Stimulated activated CD4-positive, alpha-beta T cell treated with anti-CD3 and anti-CD28 coated beads, Interleukin-1b, Interleukin-23, amount 100 ng/mL, for 48 hours (primary cell): ENCODE results near the gene CCDC127.

Experiments used
- DNase-seq: peaks from one replicate; pipeline ENCODE4 v3.0.0-alpha.2; 2020

Gene CCDC127

DNA sequence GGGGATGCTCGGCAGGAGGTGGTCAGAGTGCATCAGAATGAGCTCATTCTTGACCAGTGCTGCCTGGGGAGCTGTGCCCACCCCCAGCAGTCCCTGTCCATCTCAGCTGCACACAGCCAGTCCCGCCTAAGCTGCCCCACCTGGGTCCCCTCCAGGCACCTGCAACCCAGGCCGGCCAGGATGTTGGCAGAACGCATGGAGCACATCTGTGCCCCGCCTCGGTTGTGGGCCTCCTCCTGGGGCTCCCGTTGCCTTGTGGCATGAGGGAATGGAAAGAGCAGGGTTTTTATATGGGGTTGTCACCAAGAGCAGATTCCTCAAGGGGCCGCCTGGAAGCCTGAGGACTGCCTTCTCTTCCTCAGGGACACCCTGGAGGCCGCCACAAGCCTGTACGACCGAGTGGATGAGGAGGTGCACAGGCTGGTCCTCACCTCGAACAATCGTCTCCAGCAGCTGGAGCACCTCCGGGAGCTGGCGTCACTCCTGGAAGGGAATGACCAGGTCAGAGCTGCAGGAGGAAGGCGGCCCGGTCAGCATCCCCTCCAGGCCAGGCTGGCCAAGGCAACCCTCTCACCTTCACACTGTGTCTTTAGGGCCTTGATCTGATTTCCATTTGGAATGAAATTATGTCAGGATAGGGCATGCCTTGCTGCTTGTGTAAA, 61.4 kb downstream of the CCDC127 start:
- no peak for DNase-seq

DNA sequence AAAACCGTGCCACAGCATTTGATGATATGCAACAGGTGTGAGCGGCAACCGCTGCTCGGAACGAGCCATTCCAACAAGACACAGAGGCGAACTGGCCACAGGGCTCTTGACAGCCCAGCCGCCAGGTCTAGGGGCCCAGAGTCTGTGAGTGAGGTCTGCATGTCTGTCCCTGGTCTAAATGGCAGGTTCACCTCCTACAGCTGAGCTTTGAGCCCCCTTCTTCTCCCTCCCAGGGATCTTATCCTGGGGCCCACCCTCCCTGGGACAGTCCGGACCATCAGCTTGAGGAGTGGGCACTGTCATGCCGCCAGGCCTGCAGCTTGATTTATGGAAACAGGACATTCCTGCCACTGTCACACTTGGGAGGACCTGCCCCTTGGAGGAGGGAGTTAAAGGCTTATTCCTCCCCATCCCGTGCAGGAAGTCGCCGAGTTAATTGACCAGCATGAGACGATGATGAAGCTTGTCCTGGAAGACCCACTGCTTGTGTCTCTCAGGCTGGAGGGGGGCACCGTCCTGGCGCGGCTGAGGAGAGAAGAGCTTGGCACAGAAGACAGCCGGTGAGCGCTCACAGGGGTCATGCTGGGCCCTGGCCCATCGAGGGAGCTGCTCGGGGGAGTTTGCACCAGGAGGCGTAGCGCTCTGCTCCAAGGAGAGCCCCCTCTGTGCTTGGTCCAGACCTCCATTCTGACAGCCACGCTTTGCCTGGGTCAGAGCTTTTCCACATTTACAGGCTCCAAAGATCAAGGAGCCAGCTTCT, 62.1 kb downstream of the CCDC127 start:
- no peak for DNase-seq

DNA sequence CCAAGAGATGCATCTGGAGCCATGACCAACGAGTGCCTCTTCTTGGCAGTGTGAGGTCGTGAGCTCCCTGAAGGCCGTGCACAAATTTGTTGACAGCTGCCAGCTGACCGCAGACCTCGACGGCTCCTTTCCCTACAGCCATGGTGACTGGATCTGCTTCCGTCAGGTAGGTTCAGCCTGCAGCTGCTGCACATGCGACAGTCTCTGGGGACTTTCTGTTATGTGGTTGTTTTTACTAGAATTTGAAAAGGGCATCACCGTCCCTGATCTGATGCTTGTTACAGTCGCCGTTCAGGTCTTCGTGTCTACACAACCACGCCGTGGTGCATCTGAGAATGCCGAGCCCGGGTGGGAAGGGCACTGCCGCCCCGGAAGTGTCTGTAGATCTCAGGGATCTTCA, 63.1 kb downstream of the CCDC127 start:
- no peak for DNase-seq

DNA sequence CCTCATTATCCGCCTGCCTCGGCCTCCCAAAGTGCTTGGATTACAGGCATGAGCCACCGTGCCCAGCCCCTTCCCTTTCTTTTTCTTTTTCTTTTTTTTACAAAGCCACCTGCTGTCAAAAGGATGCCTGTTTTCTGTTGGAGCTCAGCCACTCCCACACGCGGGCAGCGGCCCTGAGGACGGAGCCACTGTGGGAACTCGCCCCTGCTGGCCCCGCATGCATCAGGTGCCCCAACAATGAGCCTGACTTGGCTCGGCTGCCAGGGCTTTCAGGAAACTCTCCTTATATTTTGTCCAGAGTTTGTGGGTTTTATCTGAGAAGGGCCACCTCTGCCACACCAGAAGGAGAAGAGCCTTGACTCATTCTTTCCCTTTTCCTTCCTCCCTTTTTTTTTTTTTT, 63.7 kb downstream of the CCDC127 start:
- DNase-seq: no peak

DNA sequence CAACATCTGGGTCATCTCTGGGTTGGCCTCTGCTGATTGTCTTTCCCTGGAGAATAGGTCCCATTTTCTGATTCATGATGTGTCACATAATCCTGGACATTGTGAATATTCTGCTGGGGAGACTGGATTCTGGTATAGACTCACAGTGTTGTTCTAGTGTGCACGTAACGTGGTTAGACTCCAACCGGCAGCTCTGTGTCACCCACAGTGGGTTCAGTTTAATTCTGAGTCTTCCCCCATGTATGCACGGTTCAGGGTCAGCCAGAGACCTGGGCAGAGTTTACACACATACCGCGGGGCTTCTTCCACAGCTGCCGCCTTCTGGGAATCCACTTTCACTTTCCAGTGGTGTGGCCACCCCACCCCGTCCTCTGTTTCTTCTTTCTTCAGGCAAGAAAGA, 64.7 kb downstream of the CCDC127 start:
- no peak for DNase-seq

DNA sequence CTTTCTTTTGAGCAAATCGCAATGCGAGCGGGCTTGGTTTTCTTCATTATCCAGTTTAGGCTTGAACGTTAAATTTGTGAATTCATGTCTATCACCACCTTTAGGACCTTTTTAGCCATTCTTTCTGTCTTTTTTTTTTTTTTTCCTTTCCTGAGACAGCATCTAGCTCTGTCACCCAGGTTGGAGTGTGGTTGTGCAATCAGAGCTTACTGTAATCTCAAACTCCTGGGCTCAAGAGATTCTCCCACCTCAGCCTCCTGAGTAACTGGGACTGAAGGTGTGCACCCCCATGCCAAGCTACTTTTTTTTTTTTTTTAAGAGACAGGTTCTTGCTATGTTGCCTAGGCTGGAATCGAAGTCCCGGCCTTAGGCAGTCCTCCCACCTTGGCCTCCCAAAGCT, 65.9 kb downstream of the CCDC127 start:
- no peak for DNase-seq

DNA sequence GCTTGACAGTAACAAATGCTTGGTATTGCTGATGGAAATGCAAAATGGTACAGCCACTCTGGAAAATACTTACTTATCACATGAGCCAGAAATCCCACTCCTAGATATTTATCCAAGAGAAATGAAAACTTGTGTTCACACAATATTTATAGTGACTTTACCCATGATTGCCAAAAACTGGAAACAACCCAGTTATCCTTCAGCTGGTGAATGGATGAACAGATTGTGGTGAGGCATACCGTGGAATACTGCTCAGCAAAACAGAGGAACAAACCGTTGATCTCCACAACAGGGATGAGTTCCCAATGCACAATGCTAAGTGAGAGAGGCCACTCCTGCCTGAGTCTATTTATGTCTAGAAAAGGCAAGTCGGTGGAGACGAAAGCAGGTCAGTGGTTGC, 67.2 kb downstream of the CCDC127 start:
- no peak for DNase-seq

DNA sequence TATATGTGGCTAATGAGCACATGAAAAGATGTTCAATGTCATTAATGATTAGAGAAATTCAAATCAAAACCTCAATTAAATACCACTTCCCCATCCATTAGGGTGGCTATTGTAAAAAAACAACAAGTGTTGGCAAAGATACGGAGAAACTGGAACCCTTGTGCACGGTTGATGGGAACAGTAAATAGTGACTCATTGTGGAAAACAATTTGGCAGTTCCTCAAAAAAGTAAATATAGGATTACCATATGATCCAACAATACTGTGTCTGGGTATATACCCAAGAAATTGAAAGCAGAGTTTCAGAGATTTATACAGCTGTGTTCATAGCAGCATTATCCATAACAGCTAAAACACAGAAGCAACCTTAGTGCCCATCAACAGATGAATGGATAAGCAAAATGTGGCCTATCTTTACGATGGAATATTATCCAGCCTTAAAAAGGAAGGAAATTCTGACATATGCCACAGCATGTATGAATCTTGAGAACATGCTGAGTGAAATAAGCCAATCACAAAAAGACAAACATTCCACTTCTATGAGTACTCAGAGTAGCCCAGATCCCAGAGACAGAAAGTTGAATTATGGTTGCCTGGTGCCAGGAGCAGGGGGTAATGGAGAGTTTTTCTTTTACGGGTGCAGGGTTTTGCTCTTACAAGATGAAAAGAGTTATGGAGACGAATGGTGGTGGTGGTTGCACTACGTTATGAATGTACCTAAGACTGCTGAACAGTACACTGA, 68.0 kb downstream of the CCDC127 start:
- no peak for DNase-seq

DNA sequence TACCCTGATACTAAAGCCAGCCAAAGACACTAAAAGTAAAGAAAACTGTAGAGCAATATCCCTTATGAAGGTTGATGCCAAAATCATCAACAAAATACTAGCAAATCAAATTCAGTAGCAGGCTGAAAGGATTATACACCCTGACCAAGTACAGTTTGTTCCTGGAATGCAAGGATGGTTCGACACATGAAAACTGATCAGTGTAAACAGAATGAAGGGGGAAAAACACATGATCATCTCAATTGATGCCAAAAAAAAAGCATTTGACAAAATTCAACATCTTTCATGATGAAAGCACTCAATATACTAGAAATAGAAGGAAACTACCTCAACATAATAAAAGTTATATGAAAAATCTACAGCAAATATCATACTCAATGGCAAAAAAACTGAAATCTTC, 70.2 kb downstream of the CCDC127 start:
- DNase-seq: no peak
